ENCODE results near the gene MYL5.
"Not testable (repeated sequence)": the region's sequence is repeated elsewhere in the genome, so short reads cannot be mapped to it uniquely, and the experiment has no call there.

MYL5 gene

DNA sequence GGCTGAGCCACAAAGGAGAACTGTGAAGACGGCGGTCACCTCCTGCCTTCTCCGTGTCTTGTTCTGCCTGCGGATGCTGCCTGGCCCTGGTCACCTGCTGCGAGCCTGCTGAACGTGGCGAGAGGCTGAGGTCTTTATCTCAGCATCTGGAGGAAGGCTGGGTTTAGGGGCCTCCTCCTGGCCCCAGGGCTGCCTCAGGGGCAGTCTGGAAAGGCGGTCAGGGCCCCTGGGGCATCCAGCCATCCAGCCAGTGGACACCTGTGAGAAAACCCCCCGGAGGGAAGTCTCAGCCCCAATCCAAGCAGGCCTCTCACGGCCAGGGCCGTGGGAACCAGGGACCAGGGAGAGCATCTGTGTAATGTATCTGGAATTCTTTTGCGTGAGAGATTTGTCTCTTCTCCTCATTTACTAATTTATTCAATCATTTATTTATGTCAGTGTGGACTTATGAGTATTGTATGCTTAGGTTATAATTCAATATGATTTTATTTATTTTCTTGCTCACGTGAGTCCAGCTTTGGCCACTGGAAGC is 37.6 kb upstream of the MYL5 start:
- no peak for DNase-seq

GRCh38 chr4:637536-638280 is 36.6 kb upstream of the MYL5 start:
- DNase-seq, result no peak

- not testable (repeated sequence) for DNase-seq
These were observed 32.0 kb upstream of the MYL5 start for GRCh38 chr4:642366-642765.

DNA sequence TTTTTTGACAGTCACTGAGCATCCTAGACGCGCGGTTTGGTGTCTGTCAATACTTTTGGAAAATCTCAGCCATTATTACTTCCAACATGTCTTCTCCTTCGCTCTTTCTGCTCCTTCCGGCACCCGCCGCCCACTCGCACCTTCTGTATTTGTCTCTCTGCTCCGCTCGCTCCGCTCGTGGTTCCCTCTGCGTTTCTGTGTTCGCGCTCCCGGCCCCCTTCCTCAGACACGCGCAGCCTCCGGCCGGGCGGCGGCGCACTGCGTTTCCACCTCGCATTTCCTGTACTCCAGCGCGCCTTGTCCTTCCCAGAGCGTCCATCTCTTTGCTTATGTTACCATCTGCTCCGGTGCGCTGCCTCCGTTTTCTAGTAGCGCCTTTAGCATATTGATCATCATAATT is 27.9 kb upstream of the MYL5 start:
- DNase-seq, result no peak

GRCh38 chr4:647481-647880 is 26.9 kb upstream of the MYL5 start:
- no peak for DNase-seq

DNA sequence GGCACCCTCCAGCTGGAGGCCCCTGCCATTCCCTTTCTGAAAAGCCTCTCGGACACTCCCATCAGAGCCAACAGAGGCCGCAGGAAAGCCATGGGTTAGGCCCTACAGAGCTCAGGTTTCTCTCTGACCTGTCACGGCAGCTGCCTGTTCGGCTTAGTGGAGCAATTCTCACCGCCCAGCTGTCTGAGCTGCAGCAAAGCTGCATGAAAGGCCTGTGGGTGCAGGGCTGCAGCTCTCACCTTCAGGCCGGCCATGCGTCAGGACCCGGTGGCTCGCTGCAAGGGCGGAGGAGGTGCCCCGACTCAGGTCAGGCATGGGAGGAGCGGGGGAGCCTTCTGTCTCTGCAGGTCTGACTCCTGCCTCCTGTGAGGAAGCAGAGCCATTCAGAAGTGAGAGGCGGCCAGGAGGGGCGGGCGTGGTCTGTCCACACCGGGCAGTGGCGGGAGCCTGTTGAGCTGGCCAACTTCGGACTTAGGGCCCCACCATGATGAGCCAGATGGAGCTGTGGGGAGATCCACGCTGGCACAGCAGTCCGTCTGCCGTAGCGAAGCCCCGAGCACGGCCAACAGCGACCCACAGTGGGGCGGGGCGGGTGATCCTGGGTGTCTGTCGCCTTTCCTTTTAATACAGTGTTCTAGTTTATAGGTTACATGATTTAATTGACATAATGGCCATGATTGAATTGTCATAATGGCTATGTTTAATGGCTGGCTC is 25.6 kb upstream of the MYL5 start:
- DNase-seq, result no peak

DNA sequence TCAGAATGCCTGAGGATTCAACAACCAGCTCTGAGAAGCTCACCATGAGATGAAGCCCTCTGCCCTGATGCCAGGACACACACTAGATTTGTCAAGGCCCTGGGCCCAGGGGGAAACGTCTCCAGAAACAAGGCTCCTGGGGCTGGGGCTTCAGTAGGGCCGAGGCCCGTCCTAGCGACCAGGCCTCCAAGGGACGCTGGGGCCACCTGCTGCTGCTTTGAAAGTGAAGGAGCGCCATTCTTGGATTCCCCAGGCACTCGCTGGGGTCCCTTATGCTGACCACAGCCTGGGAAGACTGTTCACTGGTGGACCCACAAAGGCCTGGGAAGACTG is 25.1 kb upstream of the MYL5 start:
- no peak for DNase-seq

DNA sequence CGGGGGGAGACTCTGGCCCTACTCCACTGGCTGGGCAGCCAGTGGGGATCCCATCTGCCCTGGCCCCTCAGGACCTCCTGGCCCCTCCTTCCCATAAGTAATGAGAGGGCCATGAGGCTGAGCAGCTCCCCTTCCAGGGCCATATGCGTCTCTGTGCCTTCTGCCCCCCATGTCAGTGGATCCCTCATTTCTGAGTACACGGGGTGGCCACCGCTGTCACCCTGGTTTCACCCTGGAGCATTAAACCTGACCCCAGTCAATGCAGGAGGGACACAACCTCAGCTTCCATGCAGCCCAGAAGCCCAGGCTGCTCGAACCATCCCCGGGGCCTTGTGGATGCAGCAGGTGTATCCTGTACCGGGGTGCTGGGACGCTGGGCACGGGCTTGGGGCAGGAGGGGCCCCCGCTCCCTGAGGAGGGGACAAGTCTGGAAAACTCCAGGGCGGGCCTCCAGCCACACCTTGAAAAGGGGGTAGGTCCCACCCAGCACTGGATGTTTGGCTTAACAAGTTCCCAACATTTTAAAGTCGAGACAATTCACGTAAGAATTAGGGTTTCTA is 24.5 kb upstream of the MYL5 start:
- DNase-seq, result no peak

DNA sequence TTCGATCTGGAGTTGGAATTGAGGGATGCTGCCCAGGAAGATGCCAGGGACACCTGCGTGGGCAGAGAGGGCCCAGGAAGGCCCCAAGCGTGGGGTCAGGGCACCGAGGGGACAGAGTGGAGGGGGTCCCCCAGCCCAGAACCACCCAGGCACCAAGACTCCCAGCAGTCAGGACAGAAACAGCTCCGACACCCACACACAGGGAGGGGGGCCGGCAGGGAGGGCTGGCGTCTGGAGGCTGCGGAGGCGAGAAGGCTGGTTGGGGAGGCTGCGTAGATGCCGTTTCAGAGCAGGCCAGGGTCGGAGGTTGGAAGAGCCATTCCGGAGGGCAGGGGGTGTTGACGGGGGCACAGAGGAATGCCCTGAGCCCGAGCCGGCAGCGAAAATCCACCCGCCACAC is 23.9 kb upstream of the MYL5 start:
- no peak for DNase-seq

- no peak for DNase-seq
These were observed 23.1 kb upstream of the MYL5 start for GRCh38 chr4:650951-651883.

- no peak for DNase-seq
These were observed 22.3 kb upstream of the MYL5 start for GRCh38 chr4:651884-652642.

DNA sequence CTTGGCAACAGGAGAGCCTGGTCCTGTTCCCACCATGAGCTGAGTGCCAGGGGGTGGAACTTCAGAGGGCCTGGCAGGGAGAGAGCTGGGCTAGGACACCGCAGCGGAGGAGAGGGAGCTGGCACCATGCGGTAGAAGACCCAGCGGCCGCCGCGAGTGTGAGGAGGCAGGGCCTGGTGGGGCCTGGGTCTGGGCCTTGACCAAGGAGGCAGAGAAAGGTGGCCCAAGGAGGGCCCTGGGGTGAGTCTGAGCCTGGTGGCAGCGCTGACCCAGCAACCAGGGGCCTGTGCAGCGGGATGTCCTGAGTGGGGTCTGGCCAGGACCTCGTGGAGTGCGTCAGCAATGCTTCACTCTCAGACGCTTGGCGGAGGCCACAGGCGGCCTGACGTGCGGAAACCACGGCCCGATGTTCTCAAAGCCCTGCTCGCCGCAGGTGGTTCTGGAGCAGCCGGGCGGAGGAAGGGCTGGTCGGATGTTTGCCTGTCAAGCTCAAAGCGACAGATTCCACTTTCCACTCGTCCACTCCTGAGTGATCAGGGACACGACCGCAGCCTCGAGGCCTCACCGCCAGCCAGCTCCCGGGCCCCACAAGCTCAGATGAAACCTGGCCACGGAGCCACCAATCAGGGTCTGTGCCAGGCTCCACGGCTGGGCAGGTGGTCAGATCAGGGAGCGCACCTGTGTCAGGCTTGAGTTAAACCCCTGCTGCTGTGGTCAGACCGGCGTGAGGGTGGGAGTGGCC is 21.1 kb upstream of the MYL5 start:
- no peak for DNase-seq

- DNase-seq, result no peak
These were observed 20.4 kb upstream of the MYL5 start for GRCh38 chr4:653831-654502.

DNA sequence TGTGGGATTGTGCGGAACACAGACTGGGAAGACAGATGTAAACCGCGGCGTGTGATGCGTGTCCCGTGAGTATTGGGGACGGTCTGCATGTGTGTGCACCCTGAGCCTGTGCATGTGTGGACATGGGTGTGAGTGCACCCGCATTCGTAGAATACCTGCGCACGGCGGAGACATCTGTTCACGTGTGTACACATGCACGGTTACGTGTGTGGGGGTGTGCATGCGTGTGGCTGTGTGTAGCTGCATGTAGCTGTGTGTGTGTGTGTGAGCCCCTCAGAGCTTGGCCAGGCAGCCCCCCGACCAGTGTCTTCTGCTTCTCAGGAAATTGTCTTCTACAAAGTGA is 19.9 kb upstream of the MYL5 start:
- no peak for DNase-seq

- no peak for DNase-seq
These were observed 19.4 kb upstream of the MYL5 start for GRCh38 chr4:654871-655463.

GRCh38 chr4:655464-656151 is 18.7 kb upstream of the MYL5 start:
- DNase-seq, result no peak

DNA sequence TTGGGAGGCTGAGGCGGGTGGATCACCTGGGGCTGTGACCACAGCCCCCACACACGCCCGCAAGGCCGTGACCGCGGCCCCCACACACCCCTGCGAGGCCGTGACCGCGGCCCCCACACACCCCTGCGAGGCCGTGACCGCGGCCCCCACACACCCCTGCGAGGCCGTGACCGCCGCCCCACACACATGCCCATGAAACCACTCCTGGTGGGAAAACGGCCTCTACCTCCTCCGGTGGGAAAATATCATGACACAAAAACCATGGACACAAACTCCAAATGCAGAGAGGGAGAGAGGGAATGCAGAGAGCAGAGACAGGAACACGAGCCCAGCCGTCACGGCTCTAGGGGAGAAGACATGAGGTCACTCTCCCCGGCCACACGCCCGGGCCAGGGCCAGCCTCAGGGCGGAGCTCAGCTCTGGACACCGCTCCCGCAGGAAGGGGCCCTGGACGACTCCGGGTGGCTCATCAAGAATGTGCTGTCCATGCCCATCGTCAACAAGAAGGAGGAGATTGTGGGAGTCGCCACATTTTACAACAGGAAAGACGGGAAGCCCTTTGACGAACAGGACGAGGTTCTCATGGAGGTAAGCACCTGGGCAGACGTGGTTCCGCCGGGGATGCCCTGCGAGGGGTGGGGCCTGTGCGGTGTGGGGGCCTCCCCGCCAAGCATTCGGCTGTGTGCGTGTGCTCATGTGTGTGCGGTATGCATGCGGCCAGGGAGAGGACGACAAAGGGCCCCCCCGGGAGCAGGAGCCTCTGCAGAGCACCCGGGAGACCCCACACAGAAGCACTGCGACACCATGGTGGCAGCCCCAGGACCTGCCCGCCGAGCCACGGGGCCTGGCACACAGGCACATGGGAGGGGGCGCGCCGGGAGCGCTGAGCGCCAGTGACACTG is 17.7 kb upstream of the MYL5 start:
- no peak for DNase-seq

DNA sequence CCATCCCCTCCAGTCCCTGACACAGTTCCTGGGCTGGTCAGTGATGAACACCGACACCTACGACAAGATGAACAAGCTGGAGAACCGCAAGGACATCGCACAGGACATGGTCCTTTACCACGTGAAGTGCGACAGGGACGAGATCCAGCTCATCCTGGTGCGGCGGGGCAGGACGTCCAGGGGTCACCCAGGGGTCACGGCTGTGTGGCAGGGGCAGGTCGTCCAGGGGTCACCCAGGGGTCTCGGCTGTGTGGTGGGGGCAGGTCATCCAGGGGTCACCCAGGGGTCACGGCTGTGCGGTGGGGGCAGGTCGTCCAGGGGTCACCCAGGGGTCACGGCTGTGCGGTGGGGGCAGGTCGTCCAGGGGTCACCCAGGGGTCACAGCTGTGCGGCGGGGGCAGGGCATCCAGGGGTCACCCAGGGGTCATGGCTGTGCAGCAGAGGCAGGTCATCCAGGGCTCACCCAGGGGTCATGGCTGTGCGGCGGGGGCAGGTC is 17.0 kb upstream of the MYL5 start:
- no peak for DNase-seq

Measured in COR-L47 (cell line).